IMR-90 (cell line): ENCODE data around the gene SPATA13. TPM values are rescaled to one million over a fixed set of nuclear protein-coding genes. Genes with fewer than 3 reads are reported as not detected.

ENCODE experiments used
- ATAC-seq: fragments of 200-7000 bp; cut with Tn5 transposase; 2 replicates; pipeline ENCODE4 v1.9.1; 2020; ENCODE audit warnings: low read depth, mild to moderate bottlenecking, moderate library complexity
- BruUV-seq: library from RNA; stranded (reverse); fragments of 400-500 nt; replicated peaks from 2 replicates; lab custom pipeline; 2021; lab: Mats Ljungman, UMichigan
- CTCF ChIA-PET: fragments of 300-600 bp; formaldehyde crosslinking; extraction: SDS; loops from one replicate; lab custom pipeline; 2021; ENCODE audit warnings: antibody characterized with exemption; lab: Yijun Ruan, JAX
- POLR2A ChIA-PET: fragments of 300-600 bp; sonication (Branson Sonifier 250); formaldehyde crosslinking; loops from one replicate; lab custom pipeline; 2022; ENCODE audit warnings: antibody characterized with exemption; ENCODE audit not compliant: unreplicated experiment; lab: Charles Lee
- DNase-seq: peaks from one replicate; pipeline ENCODE4 v3.0.0; 2013
- H2AFZ ChIP-seq: replicated peaks from 2 replicates; pipeline ENCODE3; 2013; ENCODE audit warnings: low read length, mild to moderate bottlenecking; ENCODE audit not compliant: poor library complexity
- H2AK5ac ChIP-seq: 2 replicates; pipeline ENCODE4 v1.6.1; 2013; ENCODE audit warnings: low read depth, low read length, inconsistent platforms
- H2AK9ac ChIP-seq: replicated peaks from 2 replicates; pipeline ENCODE3; 2013; ENCODE audit warnings: mild to moderate bottlenecking, low read depth, low read length, moderate library complexity; ENCODE audit not compliant: poor library complexity
- H2BK120ac ChIP-seq: 2 replicates; pipeline ENCODE4 v1.6.1; 2013; ENCODE audit warnings: low read depth, low read length, inconsistent platforms
- H2BK15ac ChIP-seq: 3 replicates; pipeline ENCODE4 v1.6.1; 2013; ENCODE audit warnings: low read depth, low read length, inconsistent platforms
- H2BK20ac ChIP-seq: 2 replicates; pipeline ENCODE4 v1.6.1; 2013; ENCODE audit warnings: low read depth, mild to moderate bottlenecking, inconsistent platforms, low read length, moderate library complexity
- H2BK5ac ChIP-seq: 2 replicates; pipeline ENCODE4 v1.6.1; 2013; ENCODE audit warnings: mild to moderate bottlenecking, low read depth, low read length, inconsistent platforms; ENCODE audit not compliant: poor library complexity, severe bottlenecking
- H3K14ac ChIP-seq: replicated peaks from 2 replicates; pipeline ENCODE4 v1.6.1; 2013; ENCODE audit warnings: low read depth, low read length, inconsistent platforms
- H3K18ac ChIP-seq: 2 replicates; pipeline ENCODE4 v1.6.1; 2013; ENCODE audit warnings: low read depth, low read length, control low read depth
- H3K23ac ChIP-seq: 2 replicates; pipeline ENCODE4 v1.6.1; 2013; ENCODE audit warnings: low read depth, low read length, inconsistent platforms
- H3K27ac ChIP-seq: 2 replicates; pipeline ENCODE4 v1.5.1; 2013; ENCODE audit warnings: mild to moderate bottlenecking, control low read depth, low read length; ENCODE audit not compliant: insufficient read depth
- H3K27me3 ChIP-seq: 2 replicates; pipeline ENCODE4 v1.6.1; 2013; ENCODE audit warnings: low read length; ENCODE audit not compliant: control insufficient read depth, insufficient read depth
- H3K36me3 ChIP-seq: 2 replicates; pipeline ENCODE4 v1.6.1; 2013; ENCODE audit warnings: low read length, mixed read lengths; ENCODE audit not compliant: control insufficient read depth, insufficient read depth
- H3K4ac ChIP-seq: 2 replicates; pipeline ENCODE4 v1.6.1; 2013; ENCODE audit warnings: low read depth, low read length, inconsistent platforms
- H3K4me1 ChIP-seq: 2 replicates; pipeline ENCODE4 v1.6.1; 2013; ENCODE audit warnings: low read length, mixed read lengths; ENCODE audit not compliant: control insufficient read depth, insufficient read depth
- H3K4me2 ChIP-seq: 2 replicates; pipeline ENCODE4 v1.6.1; 2013; ENCODE audit warnings: low read depth, mild to moderate bottlenecking, control low read depth, low read length, moderate library complexity
- H3K4me3 ChIP-seq: 2 replicates; pipeline ENCODE4 v1.5.1; 2013; ENCODE audit warnings: low read depth, mild to moderate bottlenecking, control low read depth, low read length, moderate library complexity; ENCODE audit not compliant: insufficient read depth
- H3K56ac ChIP-seq: 2 replicates; pipeline ENCODE4 v1.6.1; 2013; ENCODE audit warnings: low read length, inconsistent platforms; ENCODE audit not compliant: insufficient read depth; ENCODE audit errors: extremely low read depth
- H3K79me1 ChIP-seq, 2 experiments: 2 replicates each; pipeline ENCODE4 v1.6.1; 2013; ENCODE audit warnings: low read length in 2 of 2, inconsistent platforms in 1 of 2, low read depth in 1 of 2
- H3K9ac ChIP-seq: 2 replicates; pipeline ENCODE4 v1.6.1; 2013; ENCODE audit warnings: low read depth, low read length, control low read depth
- H3K9me1 ChIP-seq: 2 replicates; pipeline ENCODE4 v1.6.1; 2013; ENCODE audit warnings: low read length, inconsistent platforms; ENCODE audit not compliant: insufficient read depth
- H3K9me3 ChIP-seq: 2 replicates; pipeline ENCODE4 v1.6.1; 2013; ENCODE audit warnings: low read length; ENCODE audit not compliant: control insufficient read depth, insufficient read depth
- H4K20me1 ChIP-seq: 2 replicates; pipeline ENCODE4 v1.6.1; 2013; ENCODE audit warnings: low read length, inconsistent platforms; ENCODE audit not compliant: insufficient read depth
- H4K5ac ChIP-seq: 2 replicates; pipeline ENCODE4 v1.6.1; 2013; ENCODE audit warnings: mild to moderate bottlenecking, low read depth, low read length, control low read depth
- H4K8ac ChIP-seq, 2 experiments: 2 replicates each; pipeline ENCODE4 v1.6.1; 2013; ENCODE audit warnings: low read depth in 2 of 2, low read length in 2 of 2, control low read depth in 1 of 2, inconsistent platforms in 1 of 2
- H4K91ac ChIP-seq: 2 replicates; pipeline ENCODE4 v1.6.1; 2013; ENCODE audit warnings: low read depth, low read length, inconsistent platforms; ENCODE audit not compliant: insufficient read depth
- FOS ChIP-seq: fragments of 150-350 bp; IDR thresholded peaks from 2 replicates; pipeline ENCODE4 v1.6.1; 2016; ENCODE audit warnings: low read depth, low read length
- RAD21 ChIP-seq: IDR thresholded peaks from 2 replicates; pipeline ENCODE4 v1.6.1; 2012; ENCODE audit warnings: low read length, improper control_type of control experiment
- SMC3 ChIP-seq: fragments of 150-350 bp; IDR thresholded peaks from 2 replicates; pipeline ENCODE4 v1.6.1; 2016; ENCODE audit warnings: low read depth, mild to moderate bottlenecking, antibody characterized with exemption, low read length, moderate library complexity
- WGBS, 2 experiments: methylation state at CpG; one replicate each; pipeline versions ENCODE4 v1.1.5 to v1.1.7; 2013; ENCODE audit warnings: missing lambda C conversion rate in 2 of 2; ENCODE audit not compliant: insufficient read length in 1 of 2; ENCODE audit errors: extremely low coverage in 2 of 2; 5-methylcytosine and 5-hydroxymethylcytosine counted together
- dilution Hi-C: fragments of 300-500 bp; cut with HindIII; formaldehyde crosslinking; loops from one replicate; pipeline ENCODE4 v1.14.3; 2018; ENCODE audit warnings: low sequenced_read_pairs; ENCODE audit not compliant: unreplicated experiment
- in situ Hi-C: fragments of 300-500 bp; cut with MboI; formaldehyde crosslinking; loops from 3 replicates; pipeline ENCODE4 v1.14.3; 2019; ENCODE audit warnings: low sequenced_read_pairs, inconsistent platforms, mixed read lengths
- intact Hi-C: fragments of 100-400 bp; cut with micrococcal nuclease; formaldehyde crosslinking; loops from 2 replicates; pipeline ENCODE4 v1.10.0; 2022
- polyA plus RNA-seq, 3 experiments: library from polyadenylated mRNA; depleted of rRNA; stranded (reverse); fragments of >200 nt; gene quantifications; 2 replicates each; pipeline ENCODE4 v1.2.3, GENCODE V29; 2012; ENCODE audit warnings: low replicate concordance in 1 of 3
- total RNA-seq: library from RNA; depleted of rRNA; stranded (reverse); fragments of >200 nt; gene quantifications from 2 replicates; pipeline ENCODE4 v1.2.3, GENCODE V29; 2012
- TF ChIP-seq, protein P1 (sequence below): conservative IDR thresholded peaks from 2 replicates; pipeline ENCODE4 v1.5.1; 2012; ENCODE audit warnings: mild to moderate bottlenecking, low read depth, low read length, improper control_type of control experiment

The SPATA13 gene
- total and polyA plus RNA-seq, 2 of the 4 experiments (the other 2 are of a cell fraction), result 10.5 to 12.5 TPM

DNA sequence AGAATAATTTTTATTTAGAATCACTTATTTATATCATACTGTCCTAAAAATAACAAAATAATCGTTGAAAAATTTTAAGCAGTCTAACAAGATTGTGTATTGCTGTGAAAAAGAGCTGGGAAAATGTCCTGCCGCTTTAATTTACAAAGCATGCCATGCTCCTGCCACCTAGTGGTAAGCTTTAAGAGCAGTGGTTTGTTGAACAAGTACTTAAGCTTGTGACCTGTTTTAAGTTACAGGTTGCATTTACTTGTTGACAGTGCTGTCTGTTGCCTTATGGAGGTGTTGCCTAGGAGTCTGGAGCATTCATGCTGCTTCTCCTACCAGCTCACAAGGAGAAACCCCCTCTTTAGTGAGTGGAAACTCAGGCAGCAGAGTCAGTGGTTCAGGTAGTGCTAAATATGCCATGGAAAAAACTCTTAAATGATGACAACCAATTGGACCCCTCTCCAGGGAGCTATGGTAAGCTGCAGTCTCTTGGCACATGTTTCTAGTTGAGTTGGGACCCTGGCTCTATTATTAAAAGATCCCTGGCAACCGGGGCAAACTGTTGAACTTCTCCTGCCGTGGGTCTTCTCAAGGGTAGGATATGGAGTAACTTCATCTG, 68.4 kb downstream of the SPATA13 start:
- Histone ChIP-seq H2AK5ac (peak overlapping the region; percentile 79; the same call in 1 of the 2 replicates), H3K27me3 (no peaks in the 10 kb centered on the region), H3K14ac (no peak overlapping the region), H2BK15ac (peak overlapping the region; percentile 72; the same call in 1 of the 3 replicates), H3K79me1 (peaks cover 27 to 62% of the 10 kb centered on the region in 2 experiments), H2BK120ac (peak overlapping the region; percentile 32; the same call in 1 of the 2 replicates), H3K4ac (peak overlapping the region; percentile 74; the same call in 1 of the 2 replicates), H3K23ac (no peak overlapping the region), H3K9me1 (peaks cover 7% of the 10 kb centered on the region), H4K91ac (peak overlapping the region; percentile 32; the same call in 1 of the 2 replicates), H3K56ac (no peak overlapping the region), H4K5ac (no peak overlapping the region; the same call in 1 of the 2 replicates), H2BK20ac (peak overlapping the region; percentile 78; the same call in 1 of the 2 replicates), H3K27ac (no peak overlapping the region), H3K4me1 (peaks cover 6% of the 10 kb centered on the region; the same call in 1 of the 2 replicates), H3K9me3 (no peaks in the 10 kb centered on the region), H3K18ac (no peak overlapping the region), H3K4me2 (no peak overlapping the region), H4K8ac (no peak overlapping the region), H4K20me1 (0 out of 2 replicates have a peak, but pooled peaks cover 8% of the 10 kb centered on the region), H2AFZ (peak overlapping the region; percentile 71), H2AK9ac (peak overlapping the region; percentile 56), H3K9ac (no peak overlapping the region), H3K36me3 (peaks cover 14% of the 10 kb centered on the region), H3K4me3 (no peak overlapping the region), H2BK5ac (no peak overlapping the region)
- 60% methylated on average over 1 of the region's 4 CpGs; no CpG with 5 or more reads in 1 of the 2 experiments for WGBS, 2 experiments
- DNase-seq (peak; percentile 81), ATAC-seq (peak; percentile 54)
- intact Hi-C loops (no loop called here), dilution Hi-C loops (no loop called here), in situ Hi-C loops (loop anchor here (10.0 kb wide), 1 partner anchor 174 kb away; no protein-coding TSS in a partner anchor)
- BruUV-seq, result no TSS peak
- TF ChIP-seq FOS, result no peak
- TF ChIP-seq SMC3, result peak; percentile 69
- peak; percentile 79 for TF ChIP-seq RAD21
- TF ChIP-seq, protein P1, sequence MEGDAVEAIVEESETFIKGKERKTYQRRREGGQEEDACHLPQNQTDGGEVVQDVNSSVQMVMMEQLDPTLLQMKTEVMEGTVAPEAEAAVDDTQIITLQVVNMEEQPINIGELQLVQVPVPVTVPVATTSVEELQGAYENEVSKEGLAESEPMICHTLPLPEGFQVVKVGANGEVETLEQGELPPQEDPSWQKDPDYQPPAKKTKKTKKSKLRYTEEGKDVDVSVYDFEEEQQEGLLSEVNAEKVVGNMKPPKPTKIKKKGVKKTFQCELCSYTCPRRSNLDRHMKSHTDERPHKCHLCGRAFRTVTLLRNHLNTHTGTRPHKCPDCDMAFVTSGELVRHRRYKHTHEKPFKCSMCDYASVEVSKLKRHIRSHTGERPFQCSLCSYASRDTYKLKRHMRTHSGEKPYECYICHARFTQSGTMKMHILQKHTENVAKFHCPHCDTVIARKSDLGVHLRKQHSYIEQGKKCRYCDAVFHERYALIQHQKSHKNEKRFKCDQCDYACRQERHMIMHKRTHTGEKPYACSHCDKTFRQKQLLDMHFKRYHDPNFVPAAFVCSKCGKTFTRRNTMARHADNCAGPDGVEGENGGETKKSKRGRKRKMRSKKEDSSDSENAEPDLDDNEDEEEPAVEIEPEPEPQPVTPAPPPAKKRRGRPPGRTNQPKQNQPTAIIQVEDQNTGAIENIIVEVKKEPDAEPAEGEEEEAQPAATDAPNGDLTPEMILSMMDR, result peak; percentile 87
- ChIA-PET CTCF (interaction anchor here (0.6 to 2.2 kb wide), 17 partner anchors 13 to 309 kb away, joined by 3 to 10 read pairs (median 4); no protein-coding TSS in a partner anchor), POLR2A (interaction anchor here (0.6 kb wide), 1 partner anchor 186 kb away, joined by 4 read pairs; no protein-coding TSS in a partner anchor)
